ENCODE data around the gene ATF6.
"Not testable (repeated sequence)": the region's sequence is repeated elsewhere in the genome, so short reads cannot be mapped to it uniquely, and the experiment has no call there.

Gene ATF6
- total RNA-seq: 76.6 to 179 (median 122) reads per million in 9 experiments

GRCh38 chr1:161766102-161766981 lies at the start of gene ATF6:
TSS of gene ATF6 (plus strand) at chr1:161766320. CDS start at chr1:161766361, 41 bp downstream.
- Mint-ChIP-seq H3K36me3 (ENCODE audit: insufficient read depth) (peaks cover 17% of the 10 kb centered on the region), H3K27ac (peak within 1 kb of the TSS; percentile 98), H3K4me1 (ENCODE audit: low read depth in 2 of 2) (peaks cover 22 to 24% of the 10 kb centered on the region in 2 donors), H3K27me3 (no peaks in the 10 kb centered on the region), H3K9me3 (no peaks in the 10 kb centered on the region), H3K4me3 (peak within 1 kb of the TSS; percentile 95 to 97)
- ATAC-seq (replicated peaks): peak; percentile 80
- DNase-seq: peak; percentile 67 to 78 (median 68)

GRCh38 chr1:161718559-161719324 lies 47.4 kb upstream of the ATF6 start:
- Mint-ChIP-seq H3K36me3 (ENCODE audit: insufficient read depth) (no peaks in the 10 kb centered on the region), H3K4me1 (ENCODE audit: low read depth in 2 of 2) (peaks cover 3 to 7% of the 10 kb centered on the region in 2 donors), H3K27ac (no peak overlapping the region), H3K4me3 (no peak overlapping the region), H3K27me3 (peaks cover 0 to 9% of the 10 kb centered on the region in 2 donors), H3K9me3 (no peaks in the 10 kb centered on the region)
- ATAC-seq (replicated peaks) (no peak), DNase-seq (no peak)

GRCh38 chr1:161719325-161719611 lies 46.9 kb upstream of the ATF6 start:
- H3K27me3 Mint-ChIP-seq: peaks cover 0 to 9% of the 10 kb centered on the region in 2 donors
- no peak overlapping the region for H3K27ac Mint-ChIP-seq
- H3K9me3 Mint-ChIP-seq: no peaks in the 10 kb centered on the region
- DNase-seq (no peak), ATAC-seq (replicated peaks) (no peak)
- no peaks in the 10 kb centered on the region for H3K36me3 Mint-ChIP-seq (ENCODE audit: insufficient read depth)
- H3K4me1 Mint-ChIP-seq (ENCODE audit: low read depth in 2 of 2): peaks cover 7% of the 10 kb centered on the region in 2 donors
- H3K4me3 Mint-ChIP-seq: no peak overlapping the region

- no peaks in the 10 kb centered on the region for H3K36me3 Mint-ChIP-seq (ENCODE audit: insufficient read depth)
- H3K9me3 Mint-ChIP-seq: no peaks in the 10 kb centered on the region
- DNase-seq (no peak), ATAC-seq (replicated peaks) (no peak)
- H3K4me1 Mint-ChIP-seq (ENCODE audit: low read depth in 2 of 2): peaks cover 13 to 14% of the 10 kb centered on the region in 2 donors
- no peak overlapping the region for H3K4me3 Mint-ChIP-seq
- no peak overlapping the region for H3K27ac Mint-ChIP-seq
- peaks cover 0 to 5% of the 10 kb centered on the region in 2 donors for H3K27me3 Mint-ChIP-seq
Observed at GRCh38 chr1:161720422-161720821, 45.7 kb upstream of the ATF6 start.

- DNase-seq: no peak
- Mint-ChIP-seq H3K27ac (no peak within 1 kb of the TSS), H3K27me3 (no peaks in the 10 kb centered on the region), H3K9me3 (no peaks in the 10 kb centered on the region), H3K36me3 (ENCODE audit: insufficient read depth) (peaks cover 3% of the 10 kb centered on the region), H3K4me3 (no peak within 1 kb of the TSS), H3K4me1 (ENCODE audit: low read depth in 2 of 2) (peaks cover 20 to 22% of the 10 kb centered on the region in 2 donors)
- no peak for ATAC-seq (replicated peaks)
Observed at GRCh38 chr1:161720956-161721737, 45.0 kb upstream of the ATF6 start, which contains the start of gene FCRLB. TSS of gene FCRLB (plus strand) at chr1:161721544. CDS start at chr1:161722673, 1,129 bp downstream.

- H3K27me3 Mint-ChIP-seq: no peaks in the 10 kb centered on the region
- H3K27ac Mint-ChIP-seq: no peak overlapping the region
- no peak overlapping the region for H3K4me3 Mint-ChIP-seq
- no peaks in the 10 kb centered on the region for H3K9me3 Mint-ChIP-seq
- ATAC-seq (replicated peaks) (no peak), DNase-seq (no peak)
- H3K4me1 Mint-ChIP-seq (ENCODE audit: low read depth in 2 of 2): peaks cover 21 to 23% of the 10 kb centered on the region in 2 donors
- H3K36me3 Mint-ChIP-seq (ENCODE audit: insufficient read depth): peaks cover 4% of the 10 kb centered on the region
Observed at GRCh38 chr1:161721738-161722343, 44.3 kb upstream of the ATF6 start.

GRCh38 chr1:161722406-161722805 lies 43.7 kb upstream of the ATF6 start:
- H3K27me3 Mint-ChIP-seq: no peaks in the 10 kb centered on the region
- no peak for ATAC-seq (replicated peaks)

GRCh38 chr1:161723459-161724141 lies 42.5 kb upstream of the ATF6 start:
- peaks cover 28 to 31% of the 10 kb centered on the region in 2 donors for H3K4me1 Mint-ChIP-seq (ENCODE audit: low read depth in 2 of 2)

More at GRCh38 chr1:161722406-161722805, 43.7 kb upstream of the ATF6 start:
- H3K27ac Mint-ChIP-seq: no peak overlapping the region
- no peaks in the 10 kb centered on the region for H3K9me3 Mint-ChIP-seq
- peaks cover 5% of the 10 kb centered on the region for H3K36me3 Mint-ChIP-seq (ENCODE audit: insufficient read depth)
- DNase-seq: no peak
- H3K4me3 Mint-ChIP-seq: no peak overlapping the region
- H3K4me1 Mint-ChIP-seq (ENCODE audit: low read depth in 2 of 2): peaks cover 22 to 24% of the 10 kb centered on the region in 2 donors

GRCh38 chr1:161725258-161725907 lies 40.7 kb upstream of the ATF6 start:
- Mint-ChIP-seq H3K4me3 (peak overlapping the region; percentile 98 to 99), H3K36me3 (ENCODE audit: insufficient read depth) (peaks cover 10% of the 10 kb centered on the region), H3K27ac (peak overlapping the region; percentile 90), H3K4me1 (ENCODE audit: low read depth in 2 of 2) (peaks cover 36 to 44% of the 10 kb centered on the region in 2 donors)
- DNase-seq; H3K9me3 Mint-ChIP-seq; ATAC-seq (replicated peaks); H3K27me3 Mint-ChIP-seq: not testable (repeated sequence)

More at GRCh38 chr1:161723459-161724141, 42.5 kb upstream of the ATF6 start:
- no peak overlapping the region for H3K4me3 Mint-ChIP-seq
- ATAC-seq (replicated peaks) (no peak), DNase-seq (no peak)
- H3K36me3 Mint-ChIP-seq (ENCODE audit: insufficient read depth): peaks cover 10% of the 10 kb centered on the region
- H3K9me3 Mint-ChIP-seq: no peaks in the 10 kb centered on the region
- no peak overlapping the region for H3K27ac Mint-ChIP-seq
- no peaks in the 10 kb centered on the region for H3K27me3 Mint-ChIP-seq

GRCh38 chr1:161725908-161726472 lies 40.1 kb upstream of the ATF6 start:
- ATAC-seq (replicated peaks) (peak; percentile 23), DNase-seq (peak; percentile 19 to 52 (median 22))
- no peaks in the 10 kb centered on the region for H3K9me3 Mint-ChIP-seq
- peaks cover 36 to 46% of the 10 kb centered on the region in 2 donors for H3K4me1 Mint-ChIP-seq (ENCODE audit: low read depth in 2 of 2)
- H3K4me3 Mint-ChIP-seq: peak overlapping the region; percentile 98 to 99
- no peaks in the 10 kb centered on the region for H3K27me3 Mint-ChIP-seq
- peak overlapping the region; percentile 90 for H3K27ac Mint-ChIP-seq
- H3K36me3 Mint-ChIP-seq (ENCODE audit: insufficient read depth): peaks cover 10% of the 10 kb centered on the region

- Mint-ChIP-seq H3K36me3 (ENCODE audit: insufficient read depth) (peaks cover 10% of the 10 kb centered on the region), H3K27ac (peak overlapping the region; percentile 90 to 96), H3K27me3 (no peaks in the 10 kb centered on the region), H3K9me3 (no peaks in the 10 kb centered on the region), H3K4me1 (ENCODE audit: low read depth in 2 of 2) (peaks cover 36 to 51% of the 10 kb centered on the region in 2 donors), H3K4me3 (peak overlapping the region; percentile 98 to 99)
- DNase-seq (peak; percentile 65 to 71 (median 67)), ATAC-seq (replicated peaks) (peak; percentile 74)
Observed at GRCh38 chr1:161726473-161727255, 39.5 kb upstream of the ATF6 start.
